ENCODE data around the gene GPR149. TPM values are rescaled to one million over a fixed set of nuclear protein-coding genes. Genes with fewer than 3 reads are reported as not detected.

Gene GPR149
- total RNA-seq, 1 donor from 2014 or later = not detected

DNA sequence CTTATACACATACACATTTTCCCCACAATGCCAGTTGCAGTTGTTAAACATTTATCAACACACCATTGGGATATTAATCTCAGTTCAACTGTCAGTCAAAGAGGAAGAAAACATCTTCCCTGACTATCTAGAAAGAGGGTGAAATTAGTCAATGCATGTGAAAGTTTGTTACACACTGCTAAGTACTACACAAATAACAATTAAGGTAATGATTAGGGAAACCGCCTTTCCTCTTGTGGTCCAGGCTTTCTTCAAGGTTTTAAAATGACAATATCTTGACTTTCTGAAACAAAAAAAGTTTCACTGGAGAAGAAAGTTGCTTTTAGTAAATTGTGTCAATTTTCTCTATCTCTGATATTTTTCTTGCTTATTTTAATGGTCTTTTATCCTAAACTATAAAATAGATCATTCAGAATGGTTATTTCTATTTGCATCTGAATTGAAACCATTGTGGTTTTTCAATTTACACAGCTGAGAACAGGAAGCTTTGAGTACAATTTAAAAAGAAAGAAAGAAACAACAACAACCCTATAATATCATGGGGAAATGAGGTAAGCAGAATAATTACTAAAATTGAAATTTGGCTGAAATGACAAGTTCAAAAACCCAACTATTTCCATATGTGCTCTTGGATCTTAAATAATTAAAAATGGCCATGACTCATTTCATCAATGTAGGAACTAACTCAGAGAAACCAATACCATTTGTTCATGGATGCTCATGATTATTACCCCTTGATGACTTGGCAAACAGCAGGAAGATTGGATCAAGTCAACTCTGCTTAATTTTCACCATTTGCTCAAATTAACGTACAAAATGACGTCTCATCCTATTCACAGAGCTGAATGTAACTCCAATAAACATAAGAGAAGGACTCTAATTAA, 31.7 kb downstream of the GPR149 start:
- Mint-ChIP-seq H3K27me3 (no peaks in the 10 kb centered on the region), H3K4me1 (ENCODE audit: unreplicated experiment) (no peaks in the 10 kb centered on the region), H3K27ac (no peak overlapping the region), H3K9me3 (no peaks in the 10 kb centered on the region), H3K36me3 (no peaks in the 10 kb centered on the region), H3K4me3 (no peak overlapping the region)
- no peak for DNase-seq (ENCODE audit: extremely low spot score, unreplicated experiment)
- TF ChIP-seq, protein P1, sequence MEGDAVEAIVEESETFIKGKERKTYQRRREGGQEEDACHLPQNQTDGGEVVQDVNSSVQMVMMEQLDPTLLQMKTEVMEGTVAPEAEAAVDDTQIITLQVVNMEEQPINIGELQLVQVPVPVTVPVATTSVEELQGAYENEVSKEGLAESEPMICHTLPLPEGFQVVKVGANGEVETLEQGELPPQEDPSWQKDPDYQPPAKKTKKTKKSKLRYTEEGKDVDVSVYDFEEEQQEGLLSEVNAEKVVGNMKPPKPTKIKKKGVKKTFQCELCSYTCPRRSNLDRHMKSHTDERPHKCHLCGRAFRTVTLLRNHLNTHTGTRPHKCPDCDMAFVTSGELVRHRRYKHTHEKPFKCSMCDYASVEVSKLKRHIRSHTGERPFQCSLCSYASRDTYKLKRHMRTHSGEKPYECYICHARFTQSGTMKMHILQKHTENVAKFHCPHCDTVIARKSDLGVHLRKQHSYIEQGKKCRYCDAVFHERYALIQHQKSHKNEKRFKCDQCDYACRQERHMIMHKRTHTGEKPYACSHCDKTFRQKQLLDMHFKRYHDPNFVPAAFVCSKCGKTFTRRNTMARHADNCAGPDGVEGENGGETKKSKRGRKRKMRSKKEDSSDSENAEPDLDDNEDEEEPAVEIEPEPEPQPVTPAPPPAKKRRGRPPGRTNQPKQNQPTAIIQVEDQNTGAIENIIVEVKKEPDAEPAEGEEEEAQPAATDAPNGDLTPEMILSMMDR (conservative IDR thresholded peaks at IDR 0.05) = no peak

DNA sequence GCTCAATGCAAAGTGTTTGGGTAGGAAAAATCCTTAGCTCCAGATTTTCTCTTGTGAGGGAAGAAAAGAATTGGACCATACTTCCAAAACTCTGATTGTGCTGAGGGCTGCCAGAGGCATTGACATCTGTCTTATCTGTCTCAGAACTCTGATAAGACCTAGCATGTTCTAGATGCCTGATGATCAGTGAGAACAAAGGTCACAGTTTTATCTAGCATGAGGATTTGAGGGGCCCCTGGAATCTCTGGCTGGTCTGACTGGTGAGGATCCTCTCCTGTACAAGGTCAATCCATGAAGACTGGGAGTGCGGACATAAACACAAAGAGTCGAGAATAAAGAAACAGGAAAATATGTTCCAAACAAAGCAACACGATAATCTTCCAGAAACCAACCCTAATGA, 40.1 kb downstream of the GPR149 start:
- H3K4me1 Mint-ChIP-seq (ENCODE audit: unreplicated experiment) = no peaks in the 10 kb centered on the region
- no peak overlapping the region for H3K4me3 Mint-ChIP-seq
- peaks cover 3% of the 10 kb centered on the region for H3K27me3 Mint-ChIP-seq
- H3K27ac Mint-ChIP-seq = no peak overlapping the region
- no peak for DNase-seq (ENCODE audit: extremely low spot score, unreplicated experiment)
- H3K9me3 Mint-ChIP-seq = no peaks in the 10 kb centered on the region
- no peaks in the 10 kb centered on the region for H3K36me3 Mint-ChIP-seq
- TF ChIP-seq, protein P1 (conservative IDR thresholded peaks at IDR 0.05) = no peak

DNA sequence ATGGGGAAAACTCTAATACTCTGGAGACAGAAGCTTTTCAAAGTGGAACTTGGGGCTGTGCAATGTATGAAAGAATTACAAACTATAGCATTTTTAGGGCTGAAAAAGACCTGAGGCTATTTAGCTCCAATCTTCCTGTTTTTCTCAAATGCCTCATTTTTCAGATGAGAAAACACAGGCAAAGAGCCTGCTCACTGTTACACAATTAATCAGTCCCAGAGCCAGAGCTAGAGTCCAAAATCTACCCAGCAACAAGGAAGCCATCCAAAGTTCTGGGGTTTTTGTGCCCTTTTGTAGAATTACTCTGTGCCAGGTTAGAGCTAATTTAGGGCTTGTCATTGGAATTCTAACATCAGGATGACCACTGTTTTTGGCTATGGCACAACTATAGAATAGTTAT, 45.5 kb downstream of the GPR149 start:
- TF ChIP-seq, protein P1 (conservative IDR thresholded peaks at IDR 0.05) = no peak
- H3K27ac Mint-ChIP-seq = no peak overlapping the region
- H3K4me1 Mint-ChIP-seq (ENCODE audit: unreplicated experiment) = no peaks in the 10 kb centered on the region
- no peak for DNase-seq (ENCODE audit: extremely low spot score, unreplicated experiment)
- H3K36me3 Mint-ChIP-seq = no peaks in the 10 kb centered on the region
- peaks cover 3% of the 10 kb centered on the region for H3K27me3 Mint-ChIP-seq
- no peaks in the 10 kb centered on the region for H3K9me3 Mint-ChIP-seq
- no peak overlapping the region for H3K4me3 Mint-ChIP-seq

DNA sequence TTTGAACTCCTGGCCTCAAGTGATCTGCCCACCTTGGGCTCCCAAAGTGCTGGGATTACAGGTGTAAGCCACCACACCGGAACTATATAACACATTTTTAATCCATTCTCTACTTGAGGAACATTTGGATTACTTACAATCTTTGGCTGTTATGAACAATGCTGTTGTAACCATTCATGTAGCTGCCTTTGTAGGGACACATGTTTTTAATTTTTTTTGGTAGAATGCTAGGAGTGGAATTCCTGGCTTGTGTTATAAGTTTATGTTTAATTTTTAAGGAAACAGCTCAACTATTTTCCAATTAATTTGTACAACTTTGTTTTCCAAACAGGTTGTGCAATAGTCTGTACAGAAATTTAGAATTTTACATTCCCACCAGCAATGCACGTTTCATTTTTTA, 51.7 kb downstream of the GPR149 start:
- Mint-ChIP-seq H3K9me3 (no peaks in the 10 kb centered on the region), H3K27me3 (no peaks in the 10 kb centered on the region), H3K36me3 (no peaks in the 10 kb centered on the region), H3K4me3 (no peak overlapping the region), H3K27ac (no peak overlapping the region), H3K4me1 (ENCODE audit: unreplicated experiment) (no peaks in the 10 kb centered on the region)
- DNase-seq (ENCODE audit: extremely low spot score, unreplicated experiment) = no peak
- TF ChIP-seq, protein P1 (conservative IDR thresholded peaks at IDR 0.05) = no peak

DNA sequence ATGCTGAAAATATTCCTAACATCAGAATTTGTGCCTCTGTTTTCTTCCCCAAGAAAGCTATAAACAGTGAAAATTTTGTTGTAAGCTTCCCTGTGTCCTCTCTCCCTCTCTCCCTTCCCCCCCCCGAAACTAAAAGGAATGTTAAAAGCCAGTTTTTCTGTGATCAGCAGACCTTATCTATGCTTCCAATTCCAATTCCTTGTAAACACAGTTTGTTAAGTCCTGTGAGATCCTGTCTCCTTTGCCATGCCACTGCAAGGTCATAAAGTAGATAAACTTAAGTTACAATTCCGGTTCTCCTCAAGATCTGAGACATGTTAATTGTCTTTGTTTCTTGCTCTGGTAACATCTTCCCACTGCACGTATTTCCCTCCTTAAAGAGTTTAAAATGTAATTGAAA, 62.8 kb downstream of the GPR149 start:
- H3K4me3 Mint-ChIP-seq = no peak overlapping the region
- DNase-seq (ENCODE audit: extremely low spot score, unreplicated experiment) = no peak
- no peaks in the 10 kb centered on the region for H3K27me3 Mint-ChIP-seq
- no peaks in the 10 kb centered on the region for H3K4me1 Mint-ChIP-seq (ENCODE audit: unreplicated experiment)
- TF ChIP-seq, protein P1 (conservative IDR thresholded peaks at IDR 0.05) = no peak
- no peaks in the 10 kb centered on the region for H3K36me3 Mint-ChIP-seq
- peaks cover 5% of the 10 kb centered on the region for H3K9me3 Mint-ChIP-seq
- H3K27ac Mint-ChIP-seq = no peak overlapping the region

Data from type B pancreatic cell (in vitro differentiated cells).